Osteocyte (in vitro differentiated cells): ENCODE data around the gene PLEKHA6. TPM values are rescaled to one million over a fixed set of nuclear protein-coding genes. Genes with fewer than 3 reads are reported as not detected.

Experiments
- DNase-seq: peaks from one replicate; pipeline ENCODE4 v3.0.0; 2021; ENCODE audit warnings: mixed read lengths; ENCODE audit not compliant: unreplicated experiment; ENCODE audit errors: extremely low spot score
- H3K27ac Mint-ChIP-seq: one replicate; pipeline ENCODE4 v1.8.0; 2021; ENCODE audit warnings: mild to moderate bottlenecking, mixed read lengths; ENCODE audit not compliant: unreplicated experiment
- H3K27me3 Mint-ChIP-seq: one replicate; pipeline ENCODE4 v1.8.0; 2021; ENCODE audit warnings: mixed read lengths; ENCODE audit not compliant: unreplicated experiment
- H3K36me3 Mint-ChIP-seq: one replicate; pipeline ENCODE4 v1.8.0; 2021; ENCODE audit warnings: mixed read lengths; ENCODE audit not compliant: unreplicated experiment
- H3K4me1 Mint-ChIP-seq: one replicate; pipeline ENCODE4 v1.8.0; 2021; ENCODE audit warnings: mixed read lengths; ENCODE audit not compliant: unreplicated experiment
- H3K4me3 Mint-ChIP-seq: one replicate; pipeline ENCODE4 v1.8.0; 2021; ENCODE audit warnings: mild to moderate bottlenecking, moderate library complexity, mixed read lengths; ENCODE audit not compliant: unreplicated experiment
- H3K9me3 Mint-ChIP-seq: one replicate; pipeline ENCODE4 v1.8.0; 2021; ENCODE audit warnings: mixed read lengths; ENCODE audit not compliant: unreplicated experiment
- total RNA-seq: library from RNA; stranded (reverse); gene quantifications from 2 replicates; pipeline ENCODE4 v1.2.1, GENCODE V29; 2021
- TF ChIP-seq, protein P1 (sequence below): fragments of 200-600 bp; sonication (generic); IDR thresholded peaks from 2 replicates; pipeline ENCODE4 v1.5.0; 2021; ENCODE audit warnings: antibody characterized with exemption, mild to moderate bottlenecking, moderate library complexity

Gene PLEKHA6
- total RNA-seq, 1 donor from 2014 or later: 0.24 TPM

DNA sequence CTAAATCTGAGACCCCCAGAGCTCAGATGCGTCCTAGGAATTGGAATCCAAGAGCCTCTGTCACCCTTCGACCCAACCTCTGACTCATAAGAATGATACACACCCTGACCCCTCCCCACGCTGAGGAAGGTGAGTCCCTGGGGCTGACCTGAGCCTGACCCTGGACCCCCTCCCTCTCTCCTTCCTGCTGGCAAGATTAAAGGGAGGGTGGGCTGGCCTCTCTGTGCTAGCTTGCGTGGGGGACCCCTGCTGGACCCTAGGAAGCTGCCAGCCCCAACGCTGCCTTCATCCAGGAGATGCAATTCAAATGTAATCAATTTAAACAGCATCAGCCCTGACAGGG lies 627 bp downstream of the PLEKHA6 start:
- Mint-ChIP-seq H3K36me3 (no peaks in the 10 kb centered on the region), H3K9me3 (no peaks in the 10 kb centered on the region), H3K27ac (no peak overlapping the region), H3K4me1 (peaks cover 9% of the 10 kb centered on the region), H3K4me3 (no peak overlapping the region), H3K27me3 (peaks cover 28% of the 10 kb centered on the region)
- TF ChIP-seq, protein P1, sequence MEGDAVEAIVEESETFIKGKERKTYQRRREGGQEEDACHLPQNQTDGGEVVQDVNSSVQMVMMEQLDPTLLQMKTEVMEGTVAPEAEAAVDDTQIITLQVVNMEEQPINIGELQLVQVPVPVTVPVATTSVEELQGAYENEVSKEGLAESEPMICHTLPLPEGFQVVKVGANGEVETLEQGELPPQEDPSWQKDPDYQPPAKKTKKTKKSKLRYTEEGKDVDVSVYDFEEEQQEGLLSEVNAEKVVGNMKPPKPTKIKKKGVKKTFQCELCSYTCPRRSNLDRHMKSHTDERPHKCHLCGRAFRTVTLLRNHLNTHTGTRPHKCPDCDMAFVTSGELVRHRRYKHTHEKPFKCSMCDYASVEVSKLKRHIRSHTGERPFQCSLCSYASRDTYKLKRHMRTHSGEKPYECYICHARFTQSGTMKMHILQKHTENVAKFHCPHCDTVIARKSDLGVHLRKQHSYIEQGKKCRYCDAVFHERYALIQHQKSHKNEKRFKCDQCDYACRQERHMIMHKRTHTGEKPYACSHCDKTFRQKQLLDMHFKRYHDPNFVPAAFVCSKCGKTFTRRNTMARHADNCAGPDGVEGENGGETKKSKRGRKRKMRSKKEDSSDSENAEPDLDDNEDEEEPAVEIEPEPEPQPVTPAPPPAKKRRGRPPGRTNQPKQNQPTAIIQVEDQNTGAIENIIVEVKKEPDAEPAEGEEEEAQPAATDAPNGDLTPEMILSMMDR: no peak
- DNase-seq: no peak

- Mint-ChIP-seq H3K27me3 (peaks cover 28% of the 10 kb centered on the region), H3K4me3 (no peak overlapping the region), H3K4me1 (peaks cover 7% of the 10 kb centered on the region), H3K9me3 (no peaks in the 10 kb centered on the region), H3K27ac (no peak overlapping the region), H3K36me3 (no peaks in the 10 kb centered on the region)
- no peak for DNase-seq
- TF ChIP-seq, protein P1: no peak
Measured at GRCh38 chr1:204358605-204359004, 1.1 kb downstream of the PLEKHA6 start.

DNA sequence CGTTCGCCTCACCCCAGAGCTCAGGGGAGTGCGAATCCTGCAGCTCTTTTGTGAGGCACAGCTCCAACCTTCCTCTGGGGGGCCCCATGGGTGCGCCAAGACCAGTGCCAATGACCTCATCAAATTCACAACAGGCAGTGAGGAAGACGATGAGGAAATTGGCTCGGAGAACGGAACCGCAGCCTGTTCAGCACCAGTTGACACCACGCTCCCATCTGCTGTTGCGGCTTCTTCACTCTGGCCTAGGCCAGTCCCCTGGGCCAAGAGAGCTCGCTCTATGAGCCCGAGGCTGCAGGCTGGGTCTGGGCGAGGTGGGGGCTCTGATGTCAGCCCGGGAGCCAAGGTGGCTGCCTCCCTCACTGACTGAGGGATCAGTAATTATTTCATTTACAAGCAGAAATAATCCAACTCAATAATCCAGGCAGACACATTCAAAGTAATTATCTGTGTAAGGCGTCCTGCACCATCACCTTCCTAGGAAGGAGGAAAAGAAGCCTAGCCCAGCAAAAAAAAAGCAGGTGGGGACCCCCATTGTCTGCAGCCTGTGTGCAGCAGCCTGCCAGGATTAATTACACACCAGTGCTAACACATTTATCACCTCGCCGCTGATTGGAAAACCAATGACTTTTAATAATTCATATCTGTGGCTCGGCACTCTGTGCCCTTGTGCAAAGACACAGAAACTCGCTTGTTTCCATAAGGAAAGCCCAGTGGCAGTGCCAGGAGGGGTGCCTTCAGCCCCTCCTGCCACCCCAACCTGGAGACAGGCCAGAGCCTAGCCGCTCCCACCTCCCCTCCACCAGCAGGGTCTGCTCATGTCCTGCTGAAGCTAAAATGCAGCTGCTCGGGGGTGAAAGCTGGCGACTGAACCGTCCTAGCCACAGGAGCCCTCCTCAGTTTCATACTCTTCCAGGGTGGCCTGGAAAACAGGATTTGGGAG lies 1.9 kb downstream of the PLEKHA6 start:
- Mint-ChIP-seq H3K4me1 (peaks cover 4% of the 10 kb centered on the region), H3K9me3 (no peaks in the 10 kb centered on the region), H3K36me3 (no peaks in the 10 kb centered on the region), H3K4me3 (no peak overlapping the region), H3K27me3 (peaks cover 28% of the 10 kb centered on the region), H3K27ac (no peak overlapping the region)
- TF ChIP-seq, protein P1: no peak
- no peak for DNase-seq

GRCh38 chr1:204356997-204357396 lies 2.7 kb downstream of the PLEKHA6 start:
- H3K4me1 Mint-ChIP-seq: peaks cover 4% of the 10 kb centered on the region
- TF ChIP-seq, protein P1: no peak
- no peak for DNase-seq
- no peak overlapping the region for H3K4me3 Mint-ChIP-seq
- H3K27ac Mint-ChIP-seq: no peak overlapping the region
- no peaks in the 10 kb centered on the region for H3K36me3 Mint-ChIP-seq
- no peaks in the 10 kb centered on the region for H3K9me3 Mint-ChIP-seq
- H3K27me3 Mint-ChIP-seq: peaks cover 25% of the 10 kb centered on the region

DNA sequence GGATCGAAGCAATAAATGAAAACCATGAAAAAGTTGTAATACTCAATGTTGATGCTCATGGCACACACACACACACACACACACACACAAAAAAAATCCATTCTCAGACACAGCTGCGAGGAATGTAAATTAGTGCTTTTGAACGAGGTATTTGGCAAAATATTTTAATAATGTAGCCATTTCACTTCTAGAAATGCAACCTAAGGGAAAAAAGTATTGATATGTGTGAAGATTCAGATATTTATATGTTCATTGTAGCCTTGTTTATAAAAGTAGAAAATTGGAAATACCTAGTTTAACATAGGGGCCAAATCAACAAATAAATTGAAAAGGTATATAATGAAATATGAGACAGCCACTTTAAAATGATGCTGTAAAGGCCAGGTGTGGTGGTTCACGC lies 3.8 kb downstream of the PLEKHA6 start:
- no peak overlapping the region for H3K4me3 Mint-ChIP-seq
- TF ChIP-seq, protein P1: no peak

More for the DNA sequence above, 3.8 kb downstream of the PLEKHA6 start:
- peaks cover 16% of the 10 kb centered on the region for H3K27me3 Mint-ChIP-seq
- no peak overlapping the region for H3K27ac Mint-ChIP-seq
- H3K9me3 Mint-ChIP-seq: no peaks in the 10 kb centered on the region
- DNase-seq: no peak
- H3K36me3 Mint-ChIP-seq: no peaks in the 10 kb centered on the region
- peaks cover 7% of the 10 kb centered on the region for H3K4me1 Mint-ChIP-seq
